GM19025 (cell line): ENCODE results near the gene RPSA.
"Not testable (repeated sequence)": the region's sequence is repeated elsewhere in the genome, so short reads cannot be mapped to it uniquely, and the experiment has no call there.

Experiments
- ATAC-seq: cut with Tn5 transposase; IDR thresholded peaks from one replicate; pipeline ENCODE4 v1.9.1; 2021; ENCODE audit warnings: mild to moderate bottlenecking, low read depth, moderate library complexity; ENCODE audit not compliant: unreplicated experiment

Gene RPSA

GRCh38 chr3:39418556-39419225, 12.2 kb downstream of the RPSA start:
- ATAC-seq: not testable (repeated sequence)

- ATAC-seq: no peak
These were observed 13.3 kb downstream of the RPSA start for GRCh38 chr3:39419742-39420315.

- no peak for ATAC-seq
These were observed 14.0 kb downstream of the RPSA start for GRCh38 chr3:39420543-39420942.

DNA sequence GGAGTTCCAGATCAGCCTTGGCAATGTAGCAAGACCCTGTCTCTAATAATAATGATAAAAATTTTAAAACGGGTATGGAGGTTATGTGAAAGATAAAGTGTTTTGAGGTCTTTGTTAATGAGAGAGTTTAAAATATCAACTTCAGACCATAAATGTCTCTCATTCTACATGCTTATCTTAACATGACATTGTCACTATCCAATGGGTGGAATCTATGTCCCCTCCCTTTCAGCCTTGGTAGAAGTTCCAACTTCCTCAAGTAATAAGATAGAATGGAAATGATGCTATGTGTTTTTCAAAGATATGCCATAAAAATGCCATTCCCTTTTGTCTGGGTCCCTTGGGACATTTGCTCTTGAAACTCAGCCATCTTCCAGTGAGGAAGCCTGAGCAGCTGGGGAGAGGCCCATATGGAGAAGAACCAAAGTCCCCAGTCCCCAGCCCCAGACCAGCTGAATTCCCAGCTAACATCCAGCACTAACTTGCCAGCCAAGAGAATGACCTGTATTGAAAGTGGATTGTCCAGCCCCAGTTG, 17.0 kb downstream of the RPSA start:
- no peak for ATAC-seq

DNA sequence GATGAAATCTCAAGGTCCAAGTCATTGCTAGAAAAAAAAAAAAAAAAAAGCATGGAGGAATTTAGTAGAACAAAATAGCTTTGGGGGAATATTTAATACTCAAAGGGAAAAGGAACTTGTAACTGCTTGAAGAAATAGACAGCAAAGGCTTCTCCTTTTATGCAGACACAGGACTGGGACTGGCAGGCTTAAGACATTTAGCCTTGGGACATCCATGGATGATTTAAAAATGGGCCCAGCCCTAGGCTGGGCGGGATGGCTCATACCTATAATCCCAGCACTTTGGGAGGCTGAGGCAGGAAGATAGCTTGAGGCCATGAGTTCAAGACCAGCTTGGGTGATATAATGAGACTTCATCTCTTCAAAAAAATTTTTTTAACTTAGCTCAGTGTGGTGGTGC, 19.8 kb downstream of the RPSA start:
- no peak for ATAC-seq

GRCh38 chr3:39427506-39427905, 21.0 kb downstream of the RPSA start:
- ATAC-seq: no peak

DNA sequence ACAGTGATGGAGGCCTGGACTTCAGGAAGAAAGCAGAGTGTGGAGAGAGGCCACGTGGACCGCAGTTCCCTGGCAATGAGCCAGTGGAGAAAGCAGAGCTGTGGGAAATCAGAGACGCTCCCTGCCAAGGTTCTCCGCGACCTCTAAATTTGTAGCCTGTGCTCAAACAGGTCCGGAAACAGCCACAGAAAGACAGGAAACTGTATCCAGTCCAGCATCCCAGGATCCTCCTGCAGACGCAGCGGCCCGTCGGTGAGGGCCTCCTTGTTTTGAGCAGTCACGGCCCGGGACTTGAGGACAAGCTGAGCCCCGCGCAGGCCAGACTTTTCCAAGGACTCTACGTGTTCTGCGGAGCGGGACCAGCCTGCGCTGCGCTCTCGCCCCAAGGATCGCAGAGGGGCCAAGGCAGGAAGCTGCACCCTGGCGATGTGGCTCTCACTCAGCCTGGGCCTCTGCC, 22.3 kb downstream of the RPSA start:
- no peak for ATAC-seq

- no peak for ATAC-seq
These were observed 22.9 kb downstream of the RPSA start for GRCh38 chr3:39429466-39429865.

DNA sequence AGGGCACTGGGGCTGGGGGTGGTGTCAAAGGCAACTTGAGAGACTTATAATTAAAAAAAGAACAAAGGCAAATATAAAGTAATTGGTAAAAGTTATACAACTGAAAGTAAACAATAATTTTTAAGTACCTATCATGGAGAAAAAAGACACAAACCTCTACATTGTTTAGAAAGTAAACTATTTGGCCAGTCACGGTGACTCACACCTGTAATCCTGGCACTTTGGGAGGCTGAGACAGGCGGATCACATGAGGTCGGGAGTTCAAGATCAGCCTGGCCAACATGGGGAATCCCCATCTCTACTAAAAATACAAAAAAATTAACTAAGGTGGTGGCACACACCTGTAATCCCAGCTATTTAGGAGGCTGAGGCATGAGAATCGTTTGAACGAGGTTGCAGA, 25.8 kb downstream of the RPSA start:
- ATAC-seq: no peak

DNA sequence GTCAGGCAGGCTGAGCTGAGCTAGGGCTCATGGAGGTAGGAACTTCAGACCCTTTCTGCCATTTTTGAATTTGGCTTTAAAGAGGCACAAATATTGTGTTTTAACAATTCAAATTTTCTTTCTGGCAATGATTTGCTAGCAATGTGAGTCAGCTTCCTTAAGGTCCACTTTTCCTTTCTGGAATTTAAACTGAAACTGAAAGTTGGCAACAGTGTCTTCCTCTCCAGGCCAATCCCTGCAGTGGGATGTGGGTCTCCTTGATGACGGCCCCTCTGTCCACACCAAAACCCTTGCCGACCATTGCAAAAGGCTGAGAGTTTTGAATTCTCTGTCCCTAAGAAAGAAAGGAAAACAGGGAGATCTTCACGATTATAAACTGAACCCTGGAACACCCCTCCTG, 27.1 kb downstream of the RPSA start:
- ATAC-seq: no peak

- peak; percentile 80 for ATAC-seq
These were observed 28.1 kb downstream of the RPSA start for GRCh38 chr3:39434574-39434973.

GRCh38 chr3:39435006-39435748, 28.7 kb downstream of the RPSA start:
- no peak for ATAC-seq

- ATAC-seq: no peak
These were observed 32.4 kb downstream of the RPSA start for GRCh38 chr3:39438880-39439279.

DNA sequence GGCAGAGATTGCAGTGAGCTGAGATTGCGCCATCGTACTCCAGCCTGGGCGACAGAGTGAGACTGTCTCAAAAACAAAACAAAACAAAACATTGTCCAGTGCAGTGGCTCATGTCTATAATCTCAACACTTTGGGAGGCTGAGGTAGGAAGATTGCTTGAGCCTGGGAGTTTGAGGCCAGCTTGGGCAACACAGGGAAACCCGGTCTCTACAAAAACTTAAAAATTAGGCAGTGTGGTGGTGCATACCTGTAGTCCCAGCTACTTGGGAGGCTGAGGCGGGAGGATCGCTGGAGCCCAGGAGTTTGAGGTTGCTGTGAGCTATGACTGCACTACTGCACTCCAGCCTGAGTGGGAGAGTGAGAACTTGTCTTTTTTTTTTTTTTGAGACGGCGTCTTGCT, 33.8 kb downstream of the RPSA start:
- ATAC-seq: no peak

GRCh38 chr3:39443530-39443929, 37.0 kb downstream of the RPSA start:
- no peak for ATAC-seq

DNA sequence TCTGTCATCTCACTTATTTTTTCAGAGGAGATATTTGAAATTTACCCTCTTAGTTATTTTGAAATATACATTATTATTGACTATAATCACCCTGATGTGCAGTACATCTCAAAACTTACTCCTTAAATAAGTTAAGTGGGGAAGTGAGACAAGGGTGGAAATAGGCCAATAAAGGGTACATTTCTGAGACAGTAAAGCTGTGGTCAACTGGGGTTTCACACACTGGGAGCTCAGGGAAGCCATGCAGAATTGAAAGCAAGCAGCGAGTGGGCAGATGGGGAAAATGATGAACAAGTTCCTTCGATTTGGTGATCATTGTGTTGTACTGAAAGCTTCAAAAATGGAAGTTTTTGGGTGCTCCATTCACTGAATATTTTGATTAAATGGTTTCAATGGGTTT, 39.4 kb downstream of the RPSA start:
- no peak for ATAC-seq

- no peak for ATAC-seq
These were observed 39.9 kb downstream of the RPSA start for GRCh38 chr3:39446444-39446843.

GRCh38 chr3:39447637-39448483, 41.3 kb downstream of the RPSA start:
- peak; percentile 61 for ATAC-seq

DNA sequence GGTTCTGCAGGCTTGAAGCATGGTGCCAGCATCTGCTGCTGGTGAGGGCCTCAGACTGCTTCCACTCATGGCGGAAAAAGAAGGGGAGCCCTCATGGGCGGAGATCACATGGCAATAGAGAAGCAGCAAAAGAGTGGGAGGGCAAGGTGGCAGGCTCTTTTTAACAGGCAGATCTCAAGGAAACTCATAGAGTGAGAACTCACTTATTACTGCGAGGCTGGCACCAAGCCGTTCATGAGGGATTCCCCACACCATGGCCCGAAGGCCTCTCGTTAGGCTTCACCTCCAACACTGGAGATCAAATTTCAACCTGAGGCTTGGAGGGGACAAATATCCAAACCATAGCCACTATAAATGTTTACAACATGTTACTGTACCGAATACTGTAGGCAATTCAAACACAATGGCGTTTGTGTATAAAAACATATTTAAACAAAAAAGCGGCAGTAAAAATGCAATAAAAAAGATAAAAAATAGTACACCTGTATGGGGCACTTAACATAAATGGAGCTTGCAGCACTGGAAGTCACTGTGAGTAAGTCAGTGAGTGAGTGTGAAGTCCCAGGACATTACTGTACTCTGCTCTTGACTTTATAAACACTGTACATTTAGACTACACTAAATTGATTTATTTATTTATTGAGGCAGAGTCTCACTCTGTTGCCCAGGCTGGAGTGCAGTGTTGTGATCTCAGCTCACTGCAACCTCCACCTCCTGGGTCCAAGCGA, 42.1 kb downstream of the RPSA start:
- ATAC-seq: no peak

DNA sequence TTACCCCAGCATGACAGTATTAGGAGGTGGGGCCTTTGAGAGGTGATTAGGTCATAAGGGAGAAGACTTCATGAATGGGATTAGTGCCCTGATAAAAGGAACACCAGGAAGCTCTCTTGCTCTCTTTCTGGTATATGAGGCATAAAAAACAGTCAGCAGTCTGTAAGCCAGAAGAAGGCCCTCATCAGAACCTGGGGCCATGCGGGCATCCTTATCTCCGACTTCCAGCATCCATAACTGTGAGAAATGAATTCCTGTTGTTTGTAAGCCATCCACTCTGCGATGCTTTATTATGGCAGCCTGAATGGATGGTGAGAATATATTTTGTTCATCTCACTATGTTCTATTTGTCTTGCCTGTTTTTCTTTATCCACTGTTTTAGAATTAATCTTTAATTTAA, 43.3 kb downstream of the RPSA start:
- no peak for ATAC-seq
